ENCODE measurements around the gene FGF1.

The FGF1 gene

DNA sequence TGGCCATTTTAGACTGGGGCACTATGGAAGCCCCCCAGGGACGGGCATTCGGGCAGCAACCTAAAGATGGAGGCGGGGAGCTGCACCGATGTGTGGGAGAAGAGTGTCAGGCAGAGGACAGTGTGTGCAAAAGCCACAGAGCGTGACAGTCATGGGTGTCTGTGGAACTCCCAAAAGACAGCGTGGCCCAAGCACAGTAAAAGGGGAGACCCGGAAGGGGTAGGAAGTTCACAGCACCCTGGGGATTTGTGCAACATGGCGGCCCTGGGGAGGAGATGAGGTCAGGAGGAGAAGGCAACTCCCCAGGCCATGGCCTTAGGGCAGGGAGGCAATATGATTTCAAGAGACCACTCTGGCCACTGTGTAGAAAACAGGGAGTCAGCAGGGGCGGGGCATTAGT is 38.9 kb upstream of the FGF1 start:
- Histone ChIP-seq H3K36me3 (replicated peaks; ENCODE audit: low read depth, low read length) (no peaks in the 10 kb centered on the region), H3K4me3 (ENCODE audit: low read length) (no peak overlapping the region), H3K9ac (ENCODE audit: low read length) (no peak overlapping the region), H3K4me2 (ENCODE audit: low read length) (no peak overlapping the region), H3K27ac (ENCODE audit: low read length) (no peak overlapping the region), H4K20me1 (ENCODE audit: insufficient read depth, low read length) (no peaks in the 10 kb centered on the region), H3K4me1 (ENCODE audit: low read length) (peaks cover 35% of the 10 kb centered on the region), H3K9me3 (ENCODE audit: insufficient read depth, low read length) (no peaks in the 10 kb centered on the region), H3K27me3 (ENCODE audit: low read depth, low read length) (no peaks in the 10 kb centered on the region), H3K79me2 (ENCODE audit: low read length) (no peaks in the 10 kb centered on the region), H2AFZ (ENCODE audit: low read depth, low read length) (no peak overlapping the region)
- TF ChIP-seq EZH2phosphoT487 (IDR thresholded peaks at IDR 0.05; ENCODE audit: low read depth), result no peak
- TF ChIP-seq, protein P1, sequence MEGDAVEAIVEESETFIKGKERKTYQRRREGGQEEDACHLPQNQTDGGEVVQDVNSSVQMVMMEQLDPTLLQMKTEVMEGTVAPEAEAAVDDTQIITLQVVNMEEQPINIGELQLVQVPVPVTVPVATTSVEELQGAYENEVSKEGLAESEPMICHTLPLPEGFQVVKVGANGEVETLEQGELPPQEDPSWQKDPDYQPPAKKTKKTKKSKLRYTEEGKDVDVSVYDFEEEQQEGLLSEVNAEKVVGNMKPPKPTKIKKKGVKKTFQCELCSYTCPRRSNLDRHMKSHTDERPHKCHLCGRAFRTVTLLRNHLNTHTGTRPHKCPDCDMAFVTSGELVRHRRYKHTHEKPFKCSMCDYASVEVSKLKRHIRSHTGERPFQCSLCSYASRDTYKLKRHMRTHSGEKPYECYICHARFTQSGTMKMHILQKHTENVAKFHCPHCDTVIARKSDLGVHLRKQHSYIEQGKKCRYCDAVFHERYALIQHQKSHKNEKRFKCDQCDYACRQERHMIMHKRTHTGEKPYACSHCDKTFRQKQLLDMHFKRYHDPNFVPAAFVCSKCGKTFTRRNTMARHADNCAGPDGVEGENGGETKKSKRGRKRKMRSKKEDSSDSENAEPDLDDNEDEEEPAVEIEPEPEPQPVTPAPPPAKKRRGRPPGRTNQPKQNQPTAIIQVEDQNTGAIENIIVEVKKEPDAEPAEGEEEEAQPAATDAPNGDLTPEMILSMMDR (IDR thresholded peaks at IDR 0.05; ENCODE audit: low read depth, low read length), result no peak

DNA sequence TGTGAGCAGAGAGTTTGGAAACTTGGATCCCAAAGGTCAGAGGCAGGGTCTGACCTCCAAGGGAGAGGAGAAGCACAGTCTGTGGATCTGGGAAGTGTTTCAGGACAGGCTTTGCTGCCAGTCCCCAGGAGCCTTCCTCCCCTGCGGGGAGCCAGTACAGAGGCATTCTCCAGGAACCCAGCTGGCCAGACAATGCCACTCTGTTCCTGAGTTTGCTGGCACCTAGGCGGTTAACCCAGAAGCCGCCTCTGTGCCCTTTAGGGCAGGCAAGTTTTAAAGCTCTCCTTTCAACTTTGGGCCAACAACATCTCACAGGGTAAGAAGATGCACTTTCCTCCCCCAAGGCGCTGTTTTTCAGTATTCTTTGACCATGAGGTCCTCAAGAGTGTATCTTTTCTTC is 37.0 kb upstream of the FGF1 start:
- H3K4me1 ChIP-seq (ENCODE audit: low read length), result peaks cover 35% of the 10 kb centered on the region
- no peak overlapping the region for H3K9ac ChIP-seq (ENCODE audit: low read length)
- no peaks in the 10 kb centered on the region for H4K20me1 ChIP-seq (ENCODE audit: insufficient read depth, low read length)
- no peak overlapping the region for H2AFZ ChIP-seq (ENCODE audit: low read depth, low read length)
- H3K27me3 ChIP-seq (ENCODE audit: low read depth, low read length), result no peaks in the 10 kb centered on the region
- no peak overlapping the region for H3K27ac ChIP-seq (ENCODE audit: low read length)
- H3K36me3 ChIP-seq (replicated peaks; ENCODE audit: low read depth, low read length), result no peaks in the 10 kb centered on the region
- no peaks in the 10 kb centered on the region for H3K9me3 ChIP-seq (ENCODE audit: insufficient read depth, low read length)
- TF ChIP-seq, protein P1 (IDR thresholded peaks at IDR 0.05; ENCODE audit: low read depth, low read length), result no peak
- TF ChIP-seq EZH2phosphoT487 (IDR thresholded peaks at IDR 0.05; ENCODE audit: low read depth), result no peak
- H3K4me3 ChIP-seq (ENCODE audit: low read length), result no peak overlapping the region
- H3K4me2 ChIP-seq (ENCODE audit: low read length), result no peak overlapping the region
- no peaks in the 10 kb centered on the region for H3K79me2 ChIP-seq (ENCODE audit: low read length)

- Histone ChIP-seq H2AFZ (ENCODE audit: low read depth, low read length) (no peak overlapping the region), H3K4me2 (ENCODE audit: low read length) (no peak overlapping the region), H4K20me1 (ENCODE audit: insufficient read depth, low read length) (no peaks in the 10 kb centered on the region), H3K79me2 (ENCODE audit: low read length) (no peaks in the 10 kb centered on the region), H3K4me3 (ENCODE audit: low read length) (no peak overlapping the region), H3K27ac (ENCODE audit: low read length) (no peak overlapping the region), H3K9me3 (ENCODE audit: insufficient read depth, low read length) (no peaks in the 10 kb centered on the region), H3K27me3 (ENCODE audit: low read depth, low read length) (no peaks in the 10 kb centered on the region), H3K9ac (ENCODE audit: low read length) (no peak overlapping the region), H3K4me1 (ENCODE audit: low read length) (peaks cover 34% of the 10 kb centered on the region), H3K36me3 (replicated peaks; ENCODE audit: low read depth, low read length) (no peaks in the 10 kb centered on the region)
- TF ChIP-seq, protein P1 (IDR thresholded peaks at IDR 0.05; ENCODE audit: low read depth, low read length), result no peak
- no peak for TF ChIP-seq EZH2phosphoT487 (IDR thresholded peaks at IDR 0.05; ENCODE audit: low read depth)
Measured at GRCh38 chr5:142722146-142722545, 36.3 kb upstream of the FGF1 start.

GRCh38 chr5:142720641-142721271 is 34.9 kb upstream of the FGF1 start:
- Histone ChIP-seq H3K9ac (ENCODE audit: low read length) (no peak overlapping the region), H3K79me2 (ENCODE audit: low read length) (no peaks in the 10 kb centered on the region), H2AFZ (ENCODE audit: low read depth, low read length) (no peak overlapping the region), H3K27me3 (ENCODE audit: low read depth, low read length) (peaks cover 5% of the 10 kb centered on the region; the same call in 1 of the 2 replicates), H3K27ac (ENCODE audit: low read length) (no peak overlapping the region), H3K36me3 (replicated peaks; ENCODE audit: low read depth, low read length) (no peaks in the 10 kb centered on the region), H3K4me1 (ENCODE audit: low read length) (peaks cover 25% of the 10 kb centered on the region), H3K4me3 (ENCODE audit: low read length) (peak overlapping the region; percentile 31), H3K9me3 (ENCODE audit: insufficient read depth, low read length) (no peaks in the 10 kb centered on the region), H3K4me2 (ENCODE audit: low read length) (peak overlapping the region; percentile 51), H4K20me1 (ENCODE audit: insufficient read depth, low read length) (no peaks in the 10 kb centered on the region)
- TF ChIP-seq, protein P1 (IDR thresholded peaks at IDR 0.05; ENCODE audit: low read depth, low read length), result no peak
- no peak for TF ChIP-seq EZH2phosphoT487 (IDR thresholded peaks at IDR 0.05; ENCODE audit: low read depth)

All from OCI-LY3 (cell line).